CD14-positive monocyte (primary cell): ENCODE results near the gene SPATA6L. TPM values are rescaled to one million over a fixed set of nuclear protein-coding genes. Genes with fewer than 3 reads are reported as not detected.

Experiments
- DNase-seq, 3 donors: peaks; one replicate each; pipeline ENCODE4 v3.0.0-alpha.2; 2011 to 2022
- H2AFZ ChIP-seq: 2 replicates; pipeline ENCODE4 v1.6.0; 2012; ENCODE audit warnings: mild to moderate bottlenecking, low read depth, low read length, inconsistent platforms; ENCODE audit not compliant: insufficient read depth, poor library complexity, severe bottlenecking
- H3K27ac ChIP-seq, 2 donors: 1 replicate in 1 of 2; 2 replicates in 1 of 2; pipeline ENCODE4 v1.5.1; 2012 to 2013; ENCODE audit warnings: low read length in 2 of 2, control low read depth in 1 of 2, inconsistent platforms in 1 of 2, low read depth in 1 of 2, mild to moderate bottlenecking in 1 of 2
- H3K27me3 ChIP-seq, 2 donors: one replicate each; pipeline versions ENCODE4 v1.6.0 to v1.6.1; 2011 to 2013; ENCODE audit warnings: low read length in 2 of 2; ENCODE audit not compliant: control insufficient read depth in 2 of 2, insufficient read depth in 2 of 2
- H3K36me3 ChIP-seq, 2 donors: replicated peaks in 1 of 2; 1 replicate in 1 of 2; 2 replicates in 1 of 2; pipeline versions ENCODE4 v1.5.1 to v1.6.1; 2012 to 2013; ENCODE audit warnings: low read length in 2 of 2, control low read depth in 1 of 2, inconsistent platforms in 1 of 2, mild to moderate bottlenecking in 1 of 2; ENCODE audit not compliant: insufficient read depth in 2 of 2, control insufficient read depth in 1 of 2
- H3K4me1 ChIP-seq, 2 donors: 1 replicate in 1 of 2; 2 replicates in 1 of 2; pipeline versions ENCODE4 v1.5.1 to v1.6.1; 2012 to 2013; ENCODE audit warnings: low read length in 2 of 2, control low read depth in 1 of 2, inconsistent platforms in 1 of 2, mild to moderate bottlenecking in 1 of 2, moderate library complexity in 1 of 2; ENCODE audit not compliant: insufficient read depth in 2 of 2, control insufficient read depth in 1 of 2
- H3K4me2 ChIP-seq: replicated peaks from 2 replicates; pipeline ENCODE3; 2012; ENCODE audit warnings: low read length, moderate library complexity, mild to moderate bottlenecking; ENCODE audit not compliant: poor library complexity, severe bottlenecking; ENCODE audit errors: extremely low read depth
- H3K4me3 ChIP-seq, 3 experiments: fragments of 200-600 bp in 1 of 3; sonication (generic) in 1 of 3; replicated peaks in 1 of 3; 1 replicate in 2 of 3; 2 replicates in 1 of 3; pipeline ENCODE4 v1.5.1; 2011 to 2013; ENCODE audit warnings: low read length in 3 of 3, mild to moderate bottlenecking in 3 of 3, control low read depth in 2 of 3, low read depth in 2 of 3, inconsistent platforms in 1 of 3, moderate library complexity in 1 of 3
- H3K79me2 ChIP-seq: 2 replicates; pipeline ENCODE4 v1.6.0; 2012; ENCODE audit warnings: mild to moderate bottlenecking, control low read depth, inconsistent platforms, low read length, moderate library complexity; ENCODE audit not compliant: insufficient read depth
- H3K9ac ChIP-seq: 2 replicates; pipeline ENCODE4 v1.6.0; 2017; ENCODE audit warnings: low read length, mild to moderate bottlenecking; ENCODE audit not compliant: insufficient read depth, poor library complexity, severe bottlenecking
- H3K9me3 ChIP-seq, 2 donors: replicated peaks in 1 of 2; 1 replicate in 1 of 2; 2 replicates in 1 of 2; pipeline versions ENCODE4 v1.5.1 to v1.6.1; 2012 to 2013; ENCODE audit warnings: low read length in 2 of 2, control low read depth in 1 of 2; ENCODE audit not compliant: control insufficient read depth in 1 of 2, insufficient read depth in 1 of 2
- H4K20me1 ChIP-seq: 2 replicates; pipeline ENCODE4 v1.6.0; 2012; ENCODE audit warnings: mild to moderate bottlenecking, low read length, control low read depth, moderate library complexity; ENCODE audit not compliant: insufficient read depth
- H3K27ac Mint-ChIP-seq, 7 donors: one replicate each; pipeline ENCODE4 v1.8.0; 2020; ENCODE audit warnings: mild to moderate bottlenecking in 7 of 7, mixed read lengths in 7 of 7, moderate library complexity in 6 of 7, inconsistent platforms in 2 of 7
- H3K27me3 Mint-ChIP-seq, 3 donors: one replicate each; pipeline ENCODE4 v1.8.0; 2021 to 2022; ENCODE audit warnings: low read depth in 3 of 3, mild to moderate bottlenecking in 3 of 3, mixed read lengths in 3 of 3, moderate library complexity in 3 of 3, inconsistent platforms in 1 of 3
- H3K36me3 Mint-ChIP-seq, 2 donors: one replicate each; pipeline ENCODE4 v1.8.0; 2020; ENCODE audit warnings: mixed read lengths in 2 of 2, inconsistent platforms in 1 of 2, mild to moderate bottlenecking in 1 of 2
- H3K4me1 Mint-ChIP-seq: one replicate; pipeline ENCODE4 v1.8.0; 2020; ENCODE audit warnings: mild to moderate bottlenecking, mixed read lengths
- H3K4me3 Mint-ChIP-seq, 2 donors: one replicate each; pipeline ENCODE4 v1.8.0; 2020; ENCODE audit warnings: mild to moderate bottlenecking in 2 of 2, mixed read lengths in 2 of 2, moderate library complexity in 1 of 2
- H3K9me3 Mint-ChIP-seq, 7 donors: one replicate each; pipeline ENCODE4 v1.8.0; 2020 to 2022; ENCODE audit warnings: mixed read lengths in 7 of 7, mild to moderate bottlenecking in 6 of 7, moderate library complexity in 6 of 7, inconsistent platforms in 2 of 7
- WGBS: methylation state at CpG from one replicate; pipeline ENCODE4 v1.1.5; 2013; ENCODE audit warnings: missing lambda C conversion rate; ENCODE audit not compliant: insufficient coverage; 5-methylcytosine and 5-hydroxymethylcytosine counted together
- intact Hi-C, 2 donors: fragments of 100-400 bp; cut with micrococcal nuclease; formaldehyde crosslinking; loops; one replicate each; pipeline versions ENCODE4 v1.15.0 to v1.15.1; 2023
- polyA plus RNA-seq, 3 donors: library from polyadenylated mRNA; depleted of rRNA in 1 of 3; unstranded in 2 of 3; stranded (reverse) in 1 of 3; fragments of 300-500 nt in 2 of 3; fragments of >200 nt in 1 of 3; fragmentation: Illumina TruSeq in 2 of 3; gene quantifications; 1 replicate in 2 of 3; 2 replicates in 1 of 3; pipeline ENCODE4 v1.2.3, GENCODE V29; 2012 to 2021
- TF ChIP-seq, protein P1 (sequence below): fragments of 200-600 bp; IDR thresholded peaks from one replicate; pipeline ENCODE4 v1.8.0; 2022; ENCODE audit warnings: antibody characterized with exemption, mild to moderate bottlenecking

Gene SPATA6L
- polyA plus RNA-seq, 3 donors = not detected

GRCh38 chr9:4700932-4701331, 34.7 kb upstream of the SPATA6L start:
- TF ChIP-seq, protein P1, sequence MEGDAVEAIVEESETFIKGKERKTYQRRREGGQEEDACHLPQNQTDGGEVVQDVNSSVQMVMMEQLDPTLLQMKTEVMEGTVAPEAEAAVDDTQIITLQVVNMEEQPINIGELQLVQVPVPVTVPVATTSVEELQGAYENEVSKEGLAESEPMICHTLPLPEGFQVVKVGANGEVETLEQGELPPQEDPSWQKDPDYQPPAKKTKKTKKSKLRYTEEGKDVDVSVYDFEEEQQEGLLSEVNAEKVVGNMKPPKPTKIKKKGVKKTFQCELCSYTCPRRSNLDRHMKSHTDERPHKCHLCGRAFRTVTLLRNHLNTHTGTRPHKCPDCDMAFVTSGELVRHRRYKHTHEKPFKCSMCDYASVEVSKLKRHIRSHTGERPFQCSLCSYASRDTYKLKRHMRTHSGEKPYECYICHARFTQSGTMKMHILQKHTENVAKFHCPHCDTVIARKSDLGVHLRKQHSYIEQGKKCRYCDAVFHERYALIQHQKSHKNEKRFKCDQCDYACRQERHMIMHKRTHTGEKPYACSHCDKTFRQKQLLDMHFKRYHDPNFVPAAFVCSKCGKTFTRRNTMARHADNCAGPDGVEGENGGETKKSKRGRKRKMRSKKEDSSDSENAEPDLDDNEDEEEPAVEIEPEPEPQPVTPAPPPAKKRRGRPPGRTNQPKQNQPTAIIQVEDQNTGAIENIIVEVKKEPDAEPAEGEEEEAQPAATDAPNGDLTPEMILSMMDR = no peak
- peaks cover 57 to 94% of the 10 kb centered on the region in 2 donors for H3K36me3 ChIP-seq
- intact Hi-C loops = no loop called here

GRCh38 chr9:4700091-4700490, 33.8 kb upstream of the SPATA6L start:
- Histone ChIP-seq H3K4me3 (no peak overlapping the region), H3K79me2 (no peaks in the 10 kb centered on the region), H3K27me3 (no peaks in the 10 kb centered on the region), H3K9ac (no peak overlapping the region), H3K27ac (no peak overlapping the region), H3K4me1 (no peaks in the 10 kb centered on the region), H2AFZ (no peak overlapping the region), H4K20me1 (no peaks in the 10 kb centered on the region), H3K36me3 (peaks cover 55 to 94% of the 10 kb centered on the region in 2 donors), H3K4me2 (no peak overlapping the region), H3K9me3 (no peaks in the 10 kb centered on the region)
- intact Hi-C loops = no loop called here
- Mint-ChIP-seq H3K4me1 (no peaks in the 10 kb centered on the region), H3K27ac (no peak overlapping the region), H3K36me3 (peaks cover 53 to 62% of the 10 kb centered on the region in 2 donors), H3K9me3 (no peaks in the 10 kb centered on the region), H3K27me3 (peaks cover 0 to 1% (median 0%) of the 10 kb centered on the region in 3 donors), H3K4me3 (no peak overlapping the region)
- no peak for DNase-seq
- TF ChIP-seq, protein P1 = no peak
- WGBS = 71% methylated on average over 2 of the region's 3 CpGs

More at GRCh38 chr9:4700932-4701331, 34.7 kb upstream of the SPATA6L start:
- H3K4me1 ChIP-seq = no peaks in the 10 kb centered on the region
- H3K4me3 ChIP-seq = no peak overlapping the region
- H3K36me3 Mint-ChIP-seq = peaks cover 54 to 61% of the 10 kb centered on the region in 2 donors
- H3K9me3 Mint-ChIP-seq = no peaks in the 10 kb centered on the region
- no peaks in the 10 kb centered on the region for H4K20me1 ChIP-seq
- no peak overlapping the region for H3K27ac Mint-ChIP-seq
- no CpG with 5 or more reads among the region's 2 CpGs for WGBS
- no peak overlapping the region for H3K9ac ChIP-seq
- DNase-seq = no peak
- H3K27ac ChIP-seq = no peak overlapping the region
- no peaks in the 10 kb centered on the region for H3K9me3 ChIP-seq
- no peak overlapping the region for H3K4me3 Mint-ChIP-seq
- no peaks in the 10 kb centered on the region for H3K79me2 ChIP-seq
- no peak overlapping the region for H2AFZ ChIP-seq
- H3K4me2 ChIP-seq = no peak overlapping the region
- H3K4me1 Mint-ChIP-seq = no peaks in the 10 kb centered on the region
- peaks cover 0 to 1% (median 0%) of the 10 kb centered on the region in 3 donors for H3K27me3 Mint-ChIP-seq
- H3K27me3 ChIP-seq = no peaks in the 10 kb centered on the region
